ENCODE results near the gene TRPV3.

DNA sequence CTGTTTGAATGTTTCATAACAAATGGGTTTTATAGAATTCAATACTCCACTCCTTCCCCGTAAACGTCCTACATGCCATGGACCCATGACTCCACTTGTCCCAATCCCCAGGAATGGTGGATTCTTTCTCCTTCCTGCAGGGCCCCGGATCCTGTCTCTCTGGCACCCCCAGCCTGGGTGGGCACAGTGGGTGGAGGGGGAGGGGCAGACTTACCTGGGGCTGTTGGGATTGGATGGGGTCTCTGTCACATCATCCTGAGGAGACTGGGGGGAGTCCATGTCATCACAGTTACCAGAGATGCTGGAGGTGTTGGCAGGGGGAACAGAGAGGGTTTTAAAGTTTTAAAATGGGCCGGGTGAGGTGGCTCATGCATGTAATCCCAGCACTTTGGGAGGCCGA lies 13.2 kb downstream of the TRPV3 start:
- TF ChIP-seq EZH2 (IDR thresholded peaks at IDR 0.05; ENCODE audit: borderline replicate concordance, low read length) (no peak), CTCF (IDR thresholded peaks at IDR 0.05; ENCODE audit: low read length) (no peak)
